VCaP (cell line): ENCODE results near the gene PAX8.

Experiments
- H3K27ac ChIP-seq: fragments of 450-650 bp; 2 replicates; pipeline ENCODE4 v1.5.1; 2017
- TF ChIP-seq, protein P1 (sequence below): fragments of 450-650 bp; conservative IDR thresholded peaks from 2 replicates; pipeline ENCODE4 v1.5.1; 2017; ENCODE audit warnings: mild to moderate bottlenecking, moderate library complexity

The PAX8 gene

DNA sequence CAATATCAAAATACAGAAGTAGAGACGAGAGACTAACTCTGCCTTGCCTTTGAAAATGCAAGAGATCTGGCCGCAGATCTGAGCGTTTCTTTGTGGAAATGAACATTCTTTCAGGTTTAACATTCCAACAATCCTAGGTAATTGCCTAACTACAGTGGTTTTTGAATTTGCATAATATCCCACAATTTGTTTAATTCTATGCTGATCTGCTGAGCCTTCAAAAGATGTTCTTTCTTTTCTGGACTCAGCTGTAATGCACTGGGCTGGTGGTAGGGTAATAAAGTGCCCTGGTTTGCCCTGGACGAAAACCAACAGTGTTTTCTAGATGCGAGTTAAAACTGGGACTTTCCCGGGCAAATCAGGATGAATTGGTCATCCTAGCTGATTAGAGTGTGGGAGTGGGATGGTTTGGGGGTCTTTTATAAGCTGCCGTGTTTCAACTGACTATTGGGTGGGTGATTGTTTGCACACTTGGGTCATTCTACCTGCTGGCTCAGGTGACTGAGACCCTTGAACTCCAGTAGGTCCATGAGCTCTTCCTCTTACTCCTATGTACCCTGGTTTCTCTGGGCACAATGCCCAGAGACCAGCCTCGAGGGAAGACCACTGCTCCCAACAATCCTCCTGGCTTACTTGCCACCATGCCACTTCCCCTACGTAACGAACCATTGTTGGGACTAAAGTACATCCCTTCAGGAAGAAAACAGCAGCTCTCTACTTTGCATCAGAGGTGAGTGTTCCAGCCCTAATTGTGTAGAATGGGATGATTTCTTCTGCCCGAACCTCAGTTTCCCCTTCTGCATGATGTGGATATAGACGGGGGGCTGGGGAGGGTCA is 3.4 kb upstream of the PAX8 start:
- TF ChIP-seq, protein P1, sequence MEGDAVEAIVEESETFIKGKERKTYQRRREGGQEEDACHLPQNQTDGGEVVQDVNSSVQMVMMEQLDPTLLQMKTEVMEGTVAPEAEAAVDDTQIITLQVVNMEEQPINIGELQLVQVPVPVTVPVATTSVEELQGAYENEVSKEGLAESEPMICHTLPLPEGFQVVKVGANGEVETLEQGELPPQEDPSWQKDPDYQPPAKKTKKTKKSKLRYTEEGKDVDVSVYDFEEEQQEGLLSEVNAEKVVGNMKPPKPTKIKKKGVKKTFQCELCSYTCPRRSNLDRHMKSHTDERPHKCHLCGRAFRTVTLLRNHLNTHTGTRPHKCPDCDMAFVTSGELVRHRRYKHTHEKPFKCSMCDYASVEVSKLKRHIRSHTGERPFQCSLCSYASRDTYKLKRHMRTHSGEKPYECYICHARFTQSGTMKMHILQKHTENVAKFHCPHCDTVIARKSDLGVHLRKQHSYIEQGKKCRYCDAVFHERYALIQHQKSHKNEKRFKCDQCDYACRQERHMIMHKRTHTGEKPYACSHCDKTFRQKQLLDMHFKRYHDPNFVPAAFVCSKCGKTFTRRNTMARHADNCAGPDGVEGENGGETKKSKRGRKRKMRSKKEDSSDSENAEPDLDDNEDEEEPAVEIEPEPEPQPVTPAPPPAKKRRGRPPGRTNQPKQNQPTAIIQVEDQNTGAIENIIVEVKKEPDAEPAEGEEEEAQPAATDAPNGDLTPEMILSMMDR = no peak
- no peak overlapping the region for H3K27ac ChIP-seq

DNA sequence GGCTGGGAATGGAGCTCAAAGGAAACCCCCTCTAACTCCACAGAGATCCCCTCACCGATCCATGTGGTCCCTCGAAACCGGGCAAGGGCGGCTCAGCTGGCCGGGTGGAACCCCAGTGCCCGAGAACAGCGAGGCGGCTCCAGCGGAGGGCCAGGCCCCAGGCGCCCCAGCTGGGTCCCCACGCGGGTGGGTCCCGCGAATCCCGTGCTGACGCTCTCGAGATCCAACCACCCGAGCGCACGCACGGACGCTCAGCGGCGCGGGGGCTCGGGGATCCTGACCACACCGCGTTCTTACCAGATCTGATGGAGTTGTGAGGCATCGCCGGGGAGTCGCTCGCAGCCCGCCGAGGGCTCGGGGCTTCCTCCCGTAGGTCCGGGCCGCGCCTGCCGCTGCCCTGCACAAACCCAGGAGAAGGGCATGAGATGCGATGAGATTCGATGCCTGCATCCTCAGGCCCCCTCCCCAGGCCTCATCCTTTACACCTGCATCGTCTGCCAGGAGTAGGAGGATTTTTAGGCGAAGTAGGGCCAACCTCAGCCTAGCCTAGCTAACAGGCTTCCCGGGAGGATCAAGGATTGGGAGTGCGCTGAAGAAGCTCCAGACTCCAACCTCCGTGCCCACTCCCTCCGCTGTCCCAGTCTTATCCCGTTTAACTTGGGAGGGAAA is 514 bp downstream of the PAX8 start:
- no peak overlapping the region for H3K27ac ChIP-seq
- TF ChIP-seq, protein P1 = no peak

DNA sequence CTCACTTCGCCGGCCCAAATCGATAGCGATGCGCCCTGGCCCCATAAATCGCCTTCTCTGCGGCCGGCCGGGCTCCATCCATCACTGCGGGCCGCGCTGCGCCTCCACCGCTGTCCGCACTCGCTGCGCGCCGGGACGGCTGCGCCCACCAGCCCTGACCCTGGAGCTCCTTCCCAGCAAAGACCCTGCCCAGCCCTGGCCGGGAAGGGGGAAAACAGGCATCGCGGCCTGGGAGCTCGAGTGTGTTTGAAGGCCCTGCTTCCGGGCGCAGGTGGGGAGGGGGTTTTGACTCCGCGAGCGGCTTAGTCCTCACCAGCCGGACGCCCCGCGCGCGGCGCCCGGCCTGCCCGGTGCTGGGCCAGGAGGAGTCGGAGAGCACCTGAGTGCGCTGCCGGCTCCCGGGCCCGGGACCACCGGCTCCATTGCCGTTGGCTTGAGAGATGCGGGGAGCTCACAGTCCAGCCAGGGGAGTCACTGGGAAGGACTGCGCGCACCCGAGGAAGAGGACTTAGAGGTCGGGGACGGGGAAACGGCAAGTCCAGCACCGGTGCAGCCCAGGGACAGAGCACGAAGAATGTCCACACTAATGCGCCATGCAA is 1.1 kb downstream of the PAX8 start:
- TF ChIP-seq, protein P1 = no peak
- H3K27ac ChIP-seq = no peak overlapping the region

DNA sequence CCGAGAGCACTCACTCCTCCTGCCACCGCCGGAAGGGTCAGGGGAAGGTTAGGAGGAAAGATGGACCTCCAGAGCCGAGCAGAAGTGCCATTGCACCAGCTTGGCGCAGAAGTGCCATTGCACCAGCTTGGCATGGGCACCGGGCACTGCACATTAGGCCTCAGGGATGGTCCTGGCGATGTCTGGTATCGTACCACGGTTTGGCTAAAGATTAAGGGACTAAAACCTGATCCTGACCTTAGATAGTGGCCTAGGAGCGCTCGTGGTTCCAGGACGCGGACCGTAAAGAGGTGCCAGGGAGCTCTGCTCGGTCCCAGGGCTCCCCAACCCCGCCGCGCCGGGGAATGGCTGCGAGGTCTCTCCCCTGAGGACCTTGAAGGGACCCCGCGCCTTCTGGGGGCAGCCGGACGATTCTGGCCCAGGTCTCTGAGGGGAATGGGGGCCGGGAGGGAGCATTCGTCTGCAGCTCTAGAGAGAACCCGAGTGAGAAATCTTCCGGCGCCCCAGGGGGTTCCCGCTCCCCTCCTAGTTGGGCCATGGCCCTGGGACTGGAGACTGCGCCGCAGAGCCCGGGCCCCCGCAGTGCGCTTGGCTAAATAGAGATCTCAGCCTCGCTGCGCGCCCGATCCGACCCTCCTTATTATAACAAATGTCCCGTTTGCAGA is 1.8 kb downstream of the PAX8 start:
- TF ChIP-seq, protein P1 = no peak
- H3K27ac ChIP-seq = no peak overlapping the region

DNA sequence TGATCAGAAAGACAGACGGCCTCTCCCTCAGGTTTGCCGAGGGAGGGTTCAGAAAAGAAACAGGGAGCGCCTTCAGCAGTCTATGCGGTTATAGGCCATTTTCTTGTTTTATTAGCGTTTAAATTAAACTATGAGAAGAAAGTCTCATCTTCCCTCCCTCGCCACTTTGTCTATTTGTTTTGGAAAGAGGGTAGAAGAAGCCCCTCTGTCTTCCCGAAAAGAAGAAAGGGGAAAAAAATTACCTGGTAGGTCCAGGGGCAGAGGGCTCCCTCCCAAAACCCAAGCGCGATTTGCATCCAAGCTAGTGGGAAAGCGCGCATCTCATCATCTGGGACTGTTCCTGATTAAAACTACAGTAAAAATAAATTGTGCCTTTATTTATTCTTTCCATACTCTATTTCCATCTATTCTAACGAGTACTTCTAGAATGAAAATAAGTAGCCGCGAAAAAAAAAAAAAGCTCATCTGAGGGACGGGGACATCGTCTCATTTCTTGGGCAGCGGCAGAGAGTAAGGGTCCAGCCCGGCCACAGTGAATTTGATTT is 2.4 kb downstream of the PAX8 start:
- TF ChIP-seq, protein P1 = no peak

DNA sequence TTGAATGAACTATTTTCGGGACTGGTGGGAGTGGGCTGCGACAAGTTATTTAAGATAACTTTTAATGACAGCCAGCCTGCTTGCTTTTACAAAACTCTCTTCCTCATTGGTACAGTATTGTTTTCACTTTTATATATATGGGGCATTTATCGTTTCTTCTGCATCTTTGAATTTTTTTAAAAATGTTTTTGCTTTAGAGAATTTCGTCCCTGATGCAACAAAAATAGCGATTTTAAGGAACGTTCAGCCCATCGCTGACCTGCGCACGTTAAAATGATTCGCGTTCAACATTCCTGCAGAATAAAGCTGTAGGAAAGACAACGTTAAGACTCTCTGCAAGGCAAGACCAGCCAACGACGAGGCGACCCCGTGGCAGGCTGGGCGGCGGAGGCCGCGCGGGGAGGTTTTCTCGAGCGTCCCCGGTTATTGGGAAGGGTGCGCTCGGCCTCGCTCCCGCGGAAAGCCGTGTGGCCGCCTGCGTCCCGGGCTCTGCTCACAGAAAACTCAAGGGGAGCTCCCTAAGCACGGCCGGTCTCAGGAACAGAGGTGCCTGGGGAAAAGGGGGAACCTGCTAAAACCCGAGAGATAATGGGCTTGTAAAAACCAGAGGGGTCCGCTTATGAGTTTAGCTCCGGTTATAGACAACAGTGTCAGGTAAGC is 3.0 kb downstream of the PAX8 start:
- H3K27ac ChIP-seq = no peak overlapping the region
- TF ChIP-seq, protein P1 = no peak

More for the DNA sequence above, 2.4 kb downstream of the PAX8 start:
- no peak overlapping the region for H3K27ac ChIP-seq
